PFSK-1 (cell line): ENCODE data around the gene RGS13.

Source experiments
- FOXP2 ChIP-seq: optimal IDR thresholded peaks from 2 replicates; pipeline ENCODE3; 2011; ENCODE audit warnings: borderline replicate concordance, control low read depth, inconsistent platforms; ENCODE audit not compliant: insufficient read depth; ENCODE audit errors: extremely low read length, extremely low read depth
- POLR2AphosphoS5 ChIP-seq: IDR thresholded peaks from 2 replicates; pipeline ENCODE4 v1.6.1; 2012; ENCODE audit warnings: low read depth, mild to moderate bottlenecking, control low read depth, low read length, moderate library complexity
- REST ChIP-seq, 2 experiments: IDR thresholded peaks; 2 replicates each; pipeline versions ENCODE4 v1.6.1 to v1.8.0; 2011 to 2012; ENCODE audit warnings: low read depth in 2 of 2, low read length in 2 of 2, control low read depth in 1 of 2, inconsistent platforms in 1 of 2, mild to moderate bottlenecking in 1 of 2, moderate library complexity in 1 of 2; ENCODE audit not compliant: insufficient read depth in 1 of 2
- SIN3A ChIP-seq: IDR thresholded peaks from 2 replicates; pipeline ENCODE4 v1.6.1; 2012; ENCODE audit warnings: mild to moderate bottlenecking, low read length, moderate library complexity, borderline replicate concordance; ENCODE audit not compliant: insufficient read depth
- TAF1 ChIP-seq: IDR thresholded peaks from 2 replicates; pipeline ENCODE4 v1.6.1; 2012; ENCODE audit warnings: low read length, control low read depth, borderline replicate concordance; ENCODE audit not compliant: insufficient read depth

Gene RGS13

GRCh38 chr1:192615055-192615454 is 20.9 kb upstream of the RGS13 start:
- no peak for TF ChIP-seq REST (IDR thresholded peaks at IDR 0.05; ENCODE audit: insufficient read depth in 1 of 2, low read depth in 2 of 2, low read length in 2 of 2)
- no peak for TF ChIP-seq SIN3A
- TF ChIP-seq TAF1 = no peak
- TF ChIP-seq POLR2AphosphoS5 = no peak
- no peak for TF ChIP-seq FOXP2

- TF ChIP-seq POLR2AphosphoS5 = no peak
- TF ChIP-seq FOXP2 = no peak
- TF ChIP-seq TAF1 = no peak
- TF ChIP-seq SIN3A = no peak
- no peak for TF ChIP-seq REST (IDR thresholded peaks at IDR 0.05; ENCODE audit: insufficient read depth in 1 of 2, low read depth in 2 of 2, low read length in 2 of 2)
Measured at GRCh38 chr1:192620071-192620635, 15.8 kb upstream of the RGS13 start.

- TF ChIP-seq FOXP2 (no peak), SIN3A (no peak), TAF1 (no peak), REST (IDR thresholded peaks at IDR 0.05; ENCODE audit: insufficient read depth in 1 of 2, low read depth in 2 of 2, low read length in 2 of 2) (no peak), POLR2AphosphoS5 (no peak)
Measured at GRCh38 chr1:192626366-192627179, 9.4 kb upstream of the RGS13 start.

- no peak for TF ChIP-seq SIN3A
- no peak for TF ChIP-seq REST (IDR thresholded peaks at IDR 0.05; ENCODE audit: insufficient read depth in 1 of 2, low read depth in 2 of 2, low read length in 2 of 2)
- no peak for TF ChIP-seq TAF1
- TF ChIP-seq FOXP2 = no peak
- no peak for TF ChIP-seq POLR2AphosphoS5
Measured at GRCh38 chr1:192627901-192628300, 8.0 kb upstream of the RGS13 start.
